Measurements from ENCODE around the gene RASSF7. TPM values are rescaled to one million over a fixed set of nuclear protein-coding genes. Genes with fewer than 3 reads are reported as not detected.

Gene RASSF7
- total and polyA plus RNA-seq, 2 of the 8 experiments (the other 6 are each of a cell fraction or from before 2014, with no cell fraction given), result 22.3 to 43.9 TPM

GRCh38 chr11:587978-588380 is 27.2 kb downstream of the RASSF7 start:
- H3K79me1 ChIP-seq (ENCODE audit: low read depth, low read length), result peaks cover 8% of the 10 kb centered on the region; the same call in 1 of the 2 replicates
- DNase-seq (ENCODE audit: low read depth in 1 of 2, low spot score in 2 of 2), result no peak

More at GRCh38 chr11:587978-588380, 27.2 kb downstream of the RASSF7 start:
- no peak overlapping the region for H2BK15ac ChIP-seq (ENCODE audit: low read length)
- H3K14ac ChIP-seq (ENCODE audit: insufficient read length), result no peak overlapping the region
- no peak overlapping the region; a peak in 1 of 7 replicates for H3K9ac ChIP-seq (replicated peaks in 1 of 4; ENCODE audit: extremely low read depth in 1 of 4, low read depth in 3 of 4, low read length in 3 of 4)
- no peaks in the 10 kb centered on the region for H3K9me3 ChIP-seq (ENCODE audit: insufficient read depth in 2 of 2, low read depth in 1 of 2, low read length in 1 of 2)
- ChIA-PET POLR2A (ENCODE audit: partially characterized antibody) (interaction anchor here (0.6 to 2.2 kb wide), 2 partner anchors 10 to 17 kb away, joined by 3 to 9 read pairs; no protein-coding TSS in a partner anchor), CTCF (ENCODE audit: partially characterized antibody) (interaction anchor here (0.6 to 1.4 kb wide), 2 partner anchors 68 to 136 kb away, joined by 3 to 5 read pairs; no protein-coding TSS in a partner anchor)
- H3K27ac ChIP-seq (ENCODE audit: low read depth, low read length), result no peak overlapping the region
- no peak overlapping the region for H3K18ac ChIP-seq (ENCODE audit: extremely low read depth, low read length)
- no peak overlapping the region for H3K4ac ChIP-seq (replicated peaks; ENCODE audit: insufficient read length, low read depth, low read length)
- H4K20me1 ChIP-seq (replicated peaks in 1 of 2; ENCODE audit: control insufficient read depth in 1 of 2, insufficient read depth in 2 of 2, low read length in 2 of 2), result peaks cover 19 to 23% of the 10 kb centered on the region in 2 experiments
- H3K4me3 ChIP-seq (ENCODE audit: extremely low read depth in 1 of 4, insufficient read depth in 2 of 4, low read depth in 3 of 4, low read length in 4 of 4), result no peak overlapping the region
- no peak overlapping the region for H4K8ac ChIP-seq (ENCODE audit: extremely low read depth, insufficient read depth, low read length)
- no peak overlapping the region for H3K4me2 ChIP-seq (ENCODE audit: insufficient read depth in 1 of 2, low read depth in 2 of 2, low read length in 2 of 2)
- H2AK5ac ChIP-seq (ENCODE audit: low read depth, low read length), result no peak overlapping the region
- peaks cover 30 to 57% (median 47%) of the 10 kb centered on the region in 4 experiments for H3K36me3 ChIP-seq (ENCODE audit: control insufficient read depth in 2 of 4, insufficient read depth in 4 of 4, low read length in 3 of 4)
- no peak for TF ChIP-seq RAD21 (IDR thresholded peaks at IDR 0.05 in 1 of 2, conservative IDR thresholded peaks at IDR 0.05 in 1 of 2; ENCODE audit: low read depth in 2 of 2, low read length in 2 of 2)
- H2BK20ac ChIP-seq (ENCODE audit: low read length), result no peak overlapping the region
- H2BK120ac ChIP-seq (replicated peaks; ENCODE audit: low read depth, low read length), result no peak overlapping the region
- H2BK5ac ChIP-seq (ENCODE audit: low read depth, low read length), result no peak overlapping the region
- H2BK12ac ChIP-seq (ENCODE audit: low read depth, low read length), result no peak overlapping the region
- no peaks in the 10 kb centered on the region for H3K23me2 ChIP-seq (ENCODE audit: low read depth, low read length)
- H3K79me2 ChIP-seq (ENCODE audit: control insufficient read depth in 1 of 2, insufficient read depth in 2 of 2, low read length in 2 of 2), result peaks cover 0 to 12% of the 10 kb centered on the region in 2 experiments; a peak in 2 of 4 replicates
- FAIRE-seq, result no peak
- WGBS, 2 experiments (ENCODE audit: extremely low coverage in 1 of 2, insufficient coverage in 1 of 2, insufficient read length in 1 of 2, insufficient replicate concordance in 2 of 2, low coverage in 1 of 2, low lambda C conversion rate in 2 of 2, missing lambda C conversion rate in 1 of 2), result 94% methylated on average over 6 of the region's 6 CpGs; no CpG with 5 or more reads in 1 of the 2 experiments
- H3K4me1 ChIP-seq (replicated peaks in 1 of 4; ENCODE audit: control insufficient read depth in 3 of 4, insufficient read depth in 4 of 4, low read length in 3 of 4), result no peaks in the 10 kb centered on the region
- no peaks in the 10 kb centered on the region for H3K27me3 ChIP-seq (replicated peaks in 1 of 4; ENCODE audit: control insufficient read depth in 3 of 4, extremely low read depth in 1 of 4, insufficient read depth in 3 of 4, low read length in 3 of 4)
- H4K91ac ChIP-seq (replicated peaks; ENCODE audit: insufficient read length, low read length), result no peak overlapping the region
- no peak overlapping the region for H2AFZ ChIP-seq (ENCODE audit: low read length)
- no peak overlapping the region for H4K5ac ChIP-seq (ENCODE audit: insufficient read length, low read depth, low read length)
- no peak overlapping the region for H3K56ac ChIP-seq (replicated peaks; ENCODE audit: insufficient read length, low read depth, low read length)
- H3K23ac ChIP-seq (ENCODE audit: insufficient read length), result no peak overlapping the region
